ENCODE data around the gene NENF.

GRCh38 chr1:212466898-212467650, 34.4 kb downstream of the NENF start:
- no peak for TF ChIP-seq CTCF (IDR thresholded peaks at IDR 0.05)
- no peak for TF ChIP-seq POLR2A (IDR thresholded peaks at IDR 0.05)
- TF ChIP-seq POLR2AphosphoS5 (IDR thresholded peaks at IDR 0.05) = no peak
